Measurements from ENCODE around the gene KLF13.

DNA sequence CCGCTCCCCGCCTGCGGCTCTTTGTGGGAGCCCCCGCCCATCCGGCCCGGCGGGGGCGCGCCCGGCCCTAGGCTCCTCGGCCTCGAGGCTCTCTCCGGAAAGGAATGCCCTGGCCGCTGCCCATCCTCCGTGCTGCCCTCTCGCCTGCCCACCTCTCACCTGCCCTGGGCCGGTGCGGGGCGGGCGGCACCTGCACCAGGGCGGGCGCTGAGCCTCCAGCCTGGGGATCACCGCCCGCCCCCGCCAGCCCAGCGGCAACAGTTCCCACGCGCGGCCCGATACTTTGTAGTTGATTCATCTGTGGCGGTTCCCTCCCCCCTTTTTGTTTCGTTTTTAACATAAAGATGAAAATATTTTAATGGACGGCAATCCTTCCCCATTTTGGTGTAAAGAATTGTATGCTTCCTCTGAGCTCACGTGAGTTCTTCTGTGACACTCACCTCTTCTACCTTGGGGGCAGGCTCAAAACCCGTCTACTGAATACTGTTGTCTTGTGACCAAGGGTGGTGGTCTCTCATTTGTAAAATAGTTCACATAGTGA lies 1.9 kb downstream of the KLF13 start:
- TF ChIP-seq EZH2 (IDR thresholded peaks at IDR 0.05): no peak
- TF ChIP-seq, protein P1, sequence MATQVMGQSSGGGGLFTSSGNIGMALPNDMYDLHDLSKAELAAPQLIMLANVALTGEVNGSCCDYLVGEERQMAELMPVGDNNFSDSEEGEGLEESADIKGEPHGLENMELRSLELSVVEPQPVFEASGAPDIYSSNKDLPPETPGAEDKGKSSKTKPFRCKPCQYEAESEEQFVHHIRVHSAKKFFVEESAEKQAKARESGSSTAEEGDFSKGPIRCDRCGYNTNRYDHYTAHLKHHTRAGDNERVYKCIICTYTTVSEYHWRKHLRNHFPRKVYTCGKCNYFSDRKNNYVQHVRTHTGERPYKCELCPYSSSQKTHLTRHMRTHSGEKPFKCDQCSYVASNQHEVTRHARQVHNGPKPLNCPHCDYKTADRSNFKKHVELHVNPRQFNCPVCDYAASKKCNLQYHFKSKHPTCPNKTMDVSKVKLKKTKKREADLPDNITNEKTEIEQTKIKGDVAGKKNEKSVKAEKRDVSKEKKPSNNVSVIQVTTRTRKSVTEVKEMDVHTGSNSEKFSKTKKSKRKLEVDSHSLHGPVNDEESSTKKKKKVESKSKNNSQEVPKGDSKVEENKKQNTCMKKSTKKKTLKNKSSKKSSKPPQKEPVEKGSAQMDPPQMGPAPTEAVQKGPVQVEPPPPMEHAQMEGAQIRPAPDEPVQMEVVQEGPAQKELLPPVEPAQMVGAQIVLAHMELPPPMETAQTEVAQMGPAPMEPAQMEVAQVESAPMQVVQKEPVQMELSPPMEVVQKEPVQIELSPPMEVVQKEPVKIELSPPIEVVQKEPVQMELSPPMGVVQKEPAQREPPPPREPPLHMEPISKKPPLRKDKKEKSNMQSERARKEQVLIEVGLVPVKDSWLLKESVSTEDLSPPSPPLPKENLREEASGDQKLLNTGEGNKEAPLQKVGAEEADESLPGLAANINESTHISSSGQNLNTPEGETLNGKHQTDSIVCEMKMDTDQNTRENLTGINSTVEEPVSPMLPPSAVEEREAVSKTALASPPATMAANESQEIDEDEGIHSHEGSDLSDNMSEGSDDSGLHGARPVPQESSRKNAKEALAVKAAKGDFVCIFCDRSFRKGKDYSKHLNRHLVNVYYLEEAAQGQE (IDR thresholded peaks at IDR 0.05; ENCODE audit: low read depth): no peak
- TF ChIP-seq YY1 (IDR thresholded peaks at IDR 0.05; ENCODE audit: extremely low read depth, insufficient replicate concordance, low read depth, low read length): no peak
- TF ChIP-seq, protein P2, sequence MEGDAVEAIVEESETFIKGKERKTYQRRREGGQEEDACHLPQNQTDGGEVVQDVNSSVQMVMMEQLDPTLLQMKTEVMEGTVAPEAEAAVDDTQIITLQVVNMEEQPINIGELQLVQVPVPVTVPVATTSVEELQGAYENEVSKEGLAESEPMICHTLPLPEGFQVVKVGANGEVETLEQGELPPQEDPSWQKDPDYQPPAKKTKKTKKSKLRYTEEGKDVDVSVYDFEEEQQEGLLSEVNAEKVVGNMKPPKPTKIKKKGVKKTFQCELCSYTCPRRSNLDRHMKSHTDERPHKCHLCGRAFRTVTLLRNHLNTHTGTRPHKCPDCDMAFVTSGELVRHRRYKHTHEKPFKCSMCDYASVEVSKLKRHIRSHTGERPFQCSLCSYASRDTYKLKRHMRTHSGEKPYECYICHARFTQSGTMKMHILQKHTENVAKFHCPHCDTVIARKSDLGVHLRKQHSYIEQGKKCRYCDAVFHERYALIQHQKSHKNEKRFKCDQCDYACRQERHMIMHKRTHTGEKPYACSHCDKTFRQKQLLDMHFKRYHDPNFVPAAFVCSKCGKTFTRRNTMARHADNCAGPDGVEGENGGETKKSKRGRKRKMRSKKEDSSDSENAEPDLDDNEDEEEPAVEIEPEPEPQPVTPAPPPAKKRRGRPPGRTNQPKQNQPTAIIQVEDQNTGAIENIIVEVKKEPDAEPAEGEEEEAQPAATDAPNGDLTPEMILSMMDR (IDR thresholded peaks at IDR 0.05 in 2 of 3, conservative IDR thresholded peaks at IDR 0.05 in 1 of 3; ENCODE audit: borderline replicate concordance in 1 of 3, insufficient read depth in 1 of 3, low read depth in 2 of 3, low read length in 2 of 3): no peak
- TF ChIP-seq SRF (IDR thresholded peaks at IDR 0.05; ENCODE audit: low read depth): no peak
- TF ChIP-seq EZH2phosphoT487 (IDR thresholded peaks at IDR 0.05; ENCODE audit: borderline replicate concordance): no peak

Data from HCT116 (cell line).